ENCODE measurements around the gene RB1.

The RB1 gene
- total RNA-seq, result 42.5 to 138 (median 91.1) reads per million in 18 experiments

DNA sequence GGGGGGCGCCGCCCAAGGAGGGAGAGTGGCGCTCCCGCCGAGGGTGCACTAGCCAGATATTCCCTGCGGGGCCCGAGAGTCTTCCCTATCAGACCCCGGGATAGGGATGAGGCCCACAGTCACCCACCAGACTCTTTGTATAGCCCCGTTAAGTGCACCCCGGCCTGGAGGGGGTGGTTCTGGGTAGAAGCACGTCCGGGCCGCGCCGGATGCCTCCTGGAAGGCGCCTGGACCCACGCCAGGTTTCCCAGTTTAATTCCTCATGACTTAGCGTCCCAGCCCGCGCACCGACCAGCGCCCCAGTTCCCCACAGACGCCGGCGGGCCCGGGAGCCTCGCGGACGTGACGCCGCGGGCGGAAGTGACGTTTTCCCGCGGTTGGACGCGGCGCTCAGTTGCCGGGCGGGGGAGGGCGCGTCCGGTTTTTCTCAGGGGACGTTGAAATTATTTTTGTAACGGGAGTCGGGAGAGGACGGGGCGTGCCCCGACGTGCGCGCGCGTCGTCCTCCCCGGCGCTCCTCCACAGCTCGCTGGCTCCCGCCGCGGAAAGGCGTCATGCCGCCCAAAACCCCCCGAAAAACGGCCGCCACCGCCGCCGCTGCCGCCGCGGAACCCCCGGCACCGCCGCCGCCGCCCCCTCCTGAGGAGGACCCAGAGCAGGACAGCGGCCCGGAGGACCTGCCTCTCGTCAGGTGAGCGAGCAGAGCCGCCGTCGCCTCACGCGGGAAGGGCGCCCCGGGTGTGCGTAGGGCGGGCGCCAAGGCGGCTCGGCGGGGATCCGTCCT is at the start of gene RB1:
TSS of gene RB1 (plus strand) at position 393 of the 784 bp plus-strand sequence. CDS start at position 555, 162 bp downstream.
- DNase-seq, result peak; percentile 96 to 97

DNA sequence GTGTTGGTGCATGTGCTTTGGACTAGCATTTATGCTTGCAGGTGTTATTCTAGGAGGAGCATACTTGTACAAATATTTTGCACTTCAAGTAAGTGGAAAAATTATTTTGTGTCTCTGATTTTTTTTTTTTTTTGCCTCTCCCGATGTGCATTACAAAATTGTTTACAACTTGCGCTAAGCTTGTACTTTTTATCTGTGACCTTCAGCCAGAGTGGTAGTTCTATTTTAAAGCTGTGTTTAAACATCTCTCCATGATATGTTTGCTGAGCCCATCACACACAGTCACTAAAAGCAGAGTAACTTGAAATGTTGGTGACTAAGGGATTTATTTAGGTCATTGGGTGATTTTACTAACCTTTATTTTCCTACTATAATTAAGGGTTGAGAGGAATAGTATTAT is 49.7 kb upstream of the RB1 start:
- no peak for DNase-seq

DNA sequence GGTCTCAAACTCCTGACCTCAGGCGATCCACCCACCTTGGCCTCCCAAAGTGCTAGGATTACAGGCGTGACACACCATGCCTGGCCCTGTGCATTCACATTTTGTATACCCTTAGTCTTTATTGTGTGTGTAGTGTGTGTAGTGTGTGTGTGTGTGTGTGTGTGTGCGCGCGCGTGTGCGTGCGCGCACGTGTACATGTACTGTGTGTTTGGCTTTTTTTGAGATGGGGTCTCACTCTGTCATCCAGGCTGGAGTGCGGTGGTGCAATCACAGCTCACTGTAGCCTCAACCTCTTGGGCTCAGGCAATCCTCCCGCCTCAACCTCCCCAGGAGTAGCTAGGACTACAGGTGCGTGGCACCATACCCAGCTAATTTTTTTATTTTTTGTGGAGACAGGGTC is 48.5 kb upstream of the RB1 start:
- DNase-seq, result no peak

DNA sequence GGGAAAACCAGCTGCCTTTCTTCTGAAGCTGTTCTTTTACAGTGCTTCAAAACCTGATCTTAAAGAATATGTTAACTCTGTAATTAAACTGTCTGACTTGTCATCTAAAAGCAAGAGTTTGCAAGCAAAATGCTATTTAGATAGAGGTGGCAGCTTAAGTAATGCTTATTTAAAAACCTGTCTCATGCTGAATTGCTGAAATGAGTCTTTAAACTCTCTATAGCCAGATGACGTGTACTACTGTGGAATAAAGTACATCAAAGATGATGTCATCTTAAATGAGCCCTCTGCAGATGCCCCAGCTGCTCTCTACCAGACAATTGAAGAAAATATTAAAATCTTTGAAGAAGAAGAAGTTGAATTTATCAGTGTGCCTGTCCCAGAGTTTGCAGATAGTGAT is 47.6 kb upstream of the RB1 start:
- no peak for DNase-seq

DNA sequence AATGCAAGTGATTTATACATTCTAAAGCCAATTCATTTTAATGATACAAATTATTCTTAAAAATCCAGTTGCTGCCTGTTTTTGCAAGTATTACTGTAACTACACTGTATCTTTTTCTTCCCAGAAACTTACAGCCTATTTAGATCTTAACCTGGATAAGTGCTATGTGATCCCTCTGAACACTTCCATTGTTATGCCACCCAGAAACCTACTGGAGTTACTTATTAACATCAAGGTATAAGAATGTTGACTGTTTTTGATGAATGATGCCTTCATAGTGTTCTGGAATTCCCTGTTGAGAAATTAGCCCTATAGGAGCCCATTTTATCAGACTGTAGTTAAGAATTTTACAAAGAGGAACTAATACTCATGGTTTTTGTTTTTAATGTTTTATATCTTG is 45.5 kb upstream of the RB1 start:
- no peak for DNase-seq

DNA sequence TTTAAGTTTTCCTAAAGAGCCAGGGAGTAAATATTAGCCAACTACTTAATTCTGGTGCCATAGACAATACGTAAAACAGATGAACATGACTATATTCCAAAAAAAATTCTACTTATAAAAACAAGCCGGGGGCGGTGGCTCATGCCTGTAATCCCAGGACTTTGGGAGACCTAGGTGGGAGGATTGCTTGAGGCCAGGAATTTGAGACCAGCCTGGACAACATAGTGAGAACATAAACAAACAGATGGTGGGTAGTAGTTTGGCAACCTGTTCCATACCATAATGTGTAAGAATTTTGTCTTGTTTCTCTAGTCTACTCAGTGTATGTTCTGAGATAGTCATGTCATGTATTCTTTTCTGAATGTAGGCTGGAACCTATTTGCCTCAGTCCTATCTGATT is 45.1 kb upstream of the RB1 start:
- no peak for DNase-seq

DNA sequence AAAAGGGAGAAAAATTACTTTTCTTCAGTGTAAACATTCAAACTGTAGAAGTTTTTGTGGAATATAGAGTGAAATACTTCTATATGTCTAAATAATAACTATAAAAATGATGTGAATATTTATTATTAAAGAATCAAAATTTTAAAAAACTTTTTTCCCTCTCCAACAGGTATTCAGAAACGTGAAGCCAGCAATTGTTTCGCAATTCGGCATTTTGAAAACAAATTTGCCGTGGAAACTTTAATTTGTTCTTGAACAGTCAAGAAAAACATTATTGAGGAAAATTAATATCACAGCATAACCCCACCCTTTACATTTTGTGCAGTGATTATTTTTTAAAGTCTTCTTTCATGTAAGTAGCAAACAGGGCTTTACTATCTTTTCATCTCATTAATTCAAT is 42.6 kb upstream of the RB1 start:
- no peak for DNase-seq

DNA sequence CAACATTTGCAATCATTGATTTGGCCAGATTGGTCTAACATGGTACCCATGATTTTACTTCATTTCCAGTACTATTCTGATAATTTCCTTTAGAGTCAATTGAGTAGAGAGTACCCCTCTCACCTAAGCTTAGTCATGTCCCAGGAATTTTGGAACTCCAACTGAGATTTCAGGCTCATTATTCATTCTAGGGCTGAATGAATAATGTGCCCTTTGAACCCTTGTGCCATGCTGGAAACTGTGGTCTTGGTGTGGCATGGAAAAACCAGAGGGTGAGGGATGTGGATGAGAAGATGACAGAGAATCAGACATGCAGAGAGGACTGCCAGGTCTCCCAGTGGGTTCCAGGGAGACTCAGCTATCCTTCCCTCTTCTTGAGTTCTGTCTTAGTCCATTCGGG is 40.4 kb upstream of the RB1 start:
- DNase-seq, result no peak

DNA sequence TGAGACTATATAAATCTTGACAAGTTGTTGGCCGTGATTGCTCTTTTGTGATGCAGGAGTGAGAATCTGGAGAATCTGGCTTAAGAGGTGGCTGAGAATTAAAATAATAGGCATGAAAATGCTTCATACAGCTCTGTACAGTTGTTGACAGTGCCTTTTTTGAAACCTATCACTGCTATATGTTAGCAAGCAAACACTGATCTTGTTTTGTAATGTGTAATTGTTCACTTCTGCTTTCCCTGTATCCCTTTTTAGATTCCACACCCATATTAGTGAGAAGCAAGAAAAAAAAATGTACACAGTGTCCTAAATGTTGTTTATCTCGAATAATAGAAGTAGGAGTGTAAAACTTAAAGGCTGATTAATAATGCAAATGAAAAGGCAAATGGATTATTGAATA is 39.5 kb upstream of the RB1 start:
- DNase-seq, result peak; percentile 27 to 59

DNA sequence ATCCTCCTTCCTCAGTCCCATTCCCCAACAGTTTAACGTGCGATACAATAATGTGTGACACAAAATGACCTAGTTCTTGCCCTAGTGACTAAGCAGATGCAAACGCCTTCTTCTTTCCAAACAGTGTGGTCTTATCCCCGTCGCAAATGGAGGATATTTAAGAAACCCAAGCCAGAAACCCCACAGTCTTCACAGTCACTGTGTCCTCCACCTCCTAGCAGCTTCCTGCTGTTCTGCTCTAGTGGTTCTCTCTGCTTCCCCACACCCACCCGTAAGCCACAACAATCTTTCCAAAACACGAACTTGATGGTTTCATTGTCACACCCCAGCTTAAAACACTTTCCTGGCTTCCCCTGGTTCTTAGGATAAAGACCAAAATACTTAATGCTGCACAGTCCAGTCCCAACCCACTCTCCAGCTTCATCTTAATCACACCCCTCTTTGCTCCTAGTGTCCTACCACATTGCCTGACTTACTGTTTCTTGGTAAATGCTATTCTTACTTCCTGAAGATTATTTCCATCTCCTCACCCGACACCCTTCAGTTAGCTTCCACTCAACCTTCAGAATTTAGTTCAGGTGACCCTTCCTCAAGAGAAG is 38.2 kb upstream of the RB1 start:
- DNase-seq, result peak; percentile 73 to 84

DNA sequence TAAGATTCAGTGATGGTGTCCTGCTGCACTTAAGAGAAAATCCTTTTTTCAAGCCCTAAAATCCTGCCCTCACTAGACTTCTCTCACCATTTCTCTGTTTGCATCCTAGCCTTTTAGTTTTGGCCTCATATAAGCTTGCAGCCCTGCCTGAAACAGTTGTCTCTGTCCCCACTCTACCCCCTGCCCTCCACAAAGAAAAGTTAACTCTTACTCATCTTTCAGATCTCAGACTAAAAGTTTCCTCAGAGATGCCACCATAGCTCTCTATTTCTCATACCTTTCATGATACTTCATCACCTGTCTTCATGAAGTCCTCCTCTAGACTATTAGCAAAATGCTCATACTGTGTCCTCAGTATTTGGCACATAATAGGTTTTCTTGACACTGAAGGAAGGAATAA is 37.4 kb upstream of the RB1 start:
- DNase-seq, result no peak

DNA sequence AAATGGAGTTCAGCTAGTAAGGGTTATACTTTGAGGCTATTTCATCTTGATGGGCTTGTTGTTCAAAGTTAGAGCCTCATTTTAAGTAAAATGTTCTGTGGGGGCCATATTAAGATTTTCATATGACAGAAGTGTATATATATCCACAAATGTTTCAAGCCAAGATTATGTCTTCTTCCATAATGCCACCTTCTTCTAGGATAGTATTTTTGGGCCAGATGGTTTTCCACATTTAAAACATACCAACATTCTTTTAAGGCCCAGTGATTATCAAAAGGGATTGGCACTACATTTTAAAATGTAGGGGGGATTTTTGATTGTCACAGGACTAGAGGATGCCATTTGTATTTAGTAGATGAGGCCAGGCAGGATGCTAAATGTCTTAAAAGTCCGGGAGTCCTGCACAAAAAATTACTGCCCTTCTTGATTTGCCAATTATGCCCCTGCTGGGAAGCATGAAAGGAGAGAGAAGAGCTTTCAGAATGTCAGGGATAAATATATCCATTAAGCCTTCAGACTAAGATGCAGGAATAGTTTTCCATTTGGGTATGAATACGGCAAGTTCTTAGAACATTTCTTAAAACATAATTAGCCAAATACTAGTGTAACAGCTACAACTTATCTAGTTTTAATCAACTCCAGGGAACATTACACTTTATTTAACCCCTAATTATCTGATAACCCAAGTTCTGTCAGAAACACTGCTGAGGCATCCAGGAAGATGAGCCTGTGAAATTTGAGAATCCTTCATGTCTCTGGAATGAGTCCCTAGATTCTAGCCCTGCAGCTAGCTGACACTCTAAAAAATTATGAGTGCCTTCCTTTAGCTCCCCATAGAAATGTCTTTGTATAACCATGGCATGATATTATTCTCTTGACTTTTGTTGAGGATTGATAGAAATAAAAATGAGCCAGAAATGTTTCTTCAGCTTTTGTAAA is 36.6 kb upstream of the RB1 start:
- no peak for DNase-seq

DNA sequence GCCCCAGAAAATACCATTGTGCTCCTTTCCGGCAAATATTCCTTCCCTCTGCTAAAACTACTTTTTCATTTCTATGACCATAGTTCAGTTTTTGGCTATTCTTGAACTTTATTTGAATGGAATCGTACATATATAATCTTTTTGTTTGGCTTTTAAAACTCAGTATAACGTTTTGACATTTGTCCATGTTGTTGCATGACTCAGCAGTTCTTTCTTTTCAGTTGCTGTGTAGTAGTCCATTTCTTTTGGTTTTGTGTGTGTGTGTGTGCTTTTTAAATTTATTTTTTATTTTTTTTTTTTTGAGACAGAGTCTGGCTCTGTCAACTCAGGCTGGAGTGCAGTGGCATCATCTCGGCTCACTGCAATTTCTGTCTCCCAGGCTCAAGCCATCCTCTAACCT is 35.5 kb upstream of the RB1 start:
- DNase-seq, result no peak

DNA sequence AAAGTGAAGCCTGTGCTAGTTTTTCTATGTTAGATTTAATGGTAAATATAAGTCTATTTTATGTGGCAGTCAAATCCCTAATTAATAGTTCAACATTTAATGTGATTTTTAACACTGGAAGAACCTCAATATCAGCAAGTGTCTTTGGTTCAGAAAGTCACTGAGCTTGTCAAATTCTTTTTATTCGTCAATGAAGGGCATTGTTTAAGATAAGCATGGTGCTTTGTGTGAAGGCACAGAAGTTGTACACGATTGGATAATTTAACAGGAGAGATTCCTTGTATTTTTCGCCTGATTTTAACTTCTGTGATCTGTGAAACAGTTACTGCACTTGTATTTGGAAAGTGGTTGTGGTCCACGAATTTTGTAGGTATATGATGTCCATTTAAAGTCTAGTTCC is 30.2 kb upstream of the RB1 start:
- DNase-seq, result no peak

DNA sequence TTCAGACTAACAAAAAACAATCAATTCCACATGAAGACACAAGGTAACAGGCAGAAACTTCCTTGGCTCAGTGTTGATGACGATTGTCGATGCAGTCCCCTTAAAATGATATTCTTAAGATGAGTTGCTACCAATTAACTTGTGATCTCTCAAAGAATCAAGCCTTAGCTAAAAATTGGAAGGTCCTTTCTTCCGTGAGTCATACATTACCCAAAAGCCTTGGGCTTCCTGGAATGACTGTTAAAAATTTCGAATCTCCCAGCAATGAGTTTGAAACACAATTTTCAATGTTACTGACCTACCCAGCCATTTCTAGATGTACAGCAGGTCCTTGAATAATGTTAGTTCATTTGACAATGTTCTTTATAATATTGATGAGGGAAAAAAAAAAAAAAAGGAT is 28.0 kb upstream of the RB1 start:
- DNase-seq, result no peak

DNA sequence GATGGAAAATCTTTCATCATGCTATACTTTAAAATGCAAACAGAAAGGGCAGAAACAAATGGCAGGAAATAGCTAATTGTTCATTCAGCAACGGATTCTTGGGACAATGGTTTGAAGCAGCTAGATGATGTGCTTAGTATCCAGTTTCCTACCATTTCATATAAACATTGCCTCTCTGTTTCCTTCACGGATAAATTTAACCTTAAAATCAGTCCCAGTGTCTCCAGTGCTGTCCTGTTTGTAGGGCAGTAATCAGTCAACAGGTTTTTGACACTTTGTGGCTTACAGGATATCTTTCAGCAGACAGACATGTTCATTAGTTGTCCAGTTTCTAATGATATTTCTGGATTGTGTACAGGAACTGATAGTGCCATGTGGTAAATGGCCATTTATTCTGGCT is 24.7 kb upstream of the RB1 start:
- no peak for DNase-seq

DNA sequence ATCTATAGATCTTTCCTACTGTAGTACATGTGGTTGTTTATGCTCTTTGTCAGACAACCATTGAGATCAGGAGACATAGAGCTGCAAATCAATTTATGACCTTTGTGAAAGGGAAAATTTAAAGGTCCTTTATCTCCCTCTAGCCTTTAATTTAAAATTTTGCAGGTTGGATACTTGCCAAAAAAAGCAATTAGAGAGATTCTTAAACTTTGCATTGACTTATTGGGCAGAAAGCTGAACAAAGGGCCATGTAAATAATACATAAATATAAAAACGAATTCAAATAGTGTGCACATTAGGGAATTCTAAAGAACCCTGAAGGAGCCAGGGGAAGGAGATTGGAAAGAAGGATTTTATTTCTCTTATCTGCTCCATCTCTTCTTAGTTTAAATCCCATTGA is 22.0 kb upstream of the RB1 start:
- DNase-seq, result no peak

DNA sequence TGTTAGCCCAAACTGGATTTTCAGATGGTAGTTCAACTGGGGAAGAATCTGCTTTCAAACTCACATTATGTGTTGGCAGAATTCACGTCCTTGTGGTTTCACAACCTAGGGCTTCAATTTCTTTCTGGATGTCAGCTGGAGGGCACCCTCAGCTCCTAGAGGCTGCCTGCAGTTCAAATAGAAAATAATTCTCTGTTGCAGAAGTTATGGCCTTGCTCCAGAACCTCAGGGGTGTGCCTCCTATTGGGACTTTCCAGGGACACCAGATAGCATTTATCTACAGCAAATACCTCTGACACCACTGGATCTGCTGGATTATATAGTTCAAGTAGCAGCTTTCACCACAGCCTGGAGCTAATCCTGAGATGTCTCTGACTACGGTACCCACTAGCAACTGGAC is 11.8 kb upstream of the RB1 start:
- no peak for DNase-seq

DNA sequence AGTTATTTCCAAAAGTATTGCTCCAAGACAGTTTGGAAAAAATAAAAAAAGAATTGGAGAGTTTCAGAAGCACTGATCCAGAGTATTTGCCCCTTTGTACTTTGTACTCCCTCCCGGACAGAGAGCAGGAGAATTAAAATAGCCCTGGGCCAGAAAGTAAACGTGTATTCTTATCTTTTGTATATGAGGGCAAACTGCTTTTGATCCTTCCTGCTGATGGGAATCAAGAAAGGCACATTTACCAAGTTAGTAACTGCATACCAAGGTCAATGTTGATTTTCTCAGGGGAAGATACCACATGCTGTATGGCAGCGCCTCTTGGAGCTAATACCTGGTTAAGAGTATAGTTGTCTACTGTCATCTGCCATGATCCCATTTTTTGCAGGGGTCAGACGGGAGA is 10.9 kb upstream of the RB1 start:
- DNase-seq, result no peak

DNA sequence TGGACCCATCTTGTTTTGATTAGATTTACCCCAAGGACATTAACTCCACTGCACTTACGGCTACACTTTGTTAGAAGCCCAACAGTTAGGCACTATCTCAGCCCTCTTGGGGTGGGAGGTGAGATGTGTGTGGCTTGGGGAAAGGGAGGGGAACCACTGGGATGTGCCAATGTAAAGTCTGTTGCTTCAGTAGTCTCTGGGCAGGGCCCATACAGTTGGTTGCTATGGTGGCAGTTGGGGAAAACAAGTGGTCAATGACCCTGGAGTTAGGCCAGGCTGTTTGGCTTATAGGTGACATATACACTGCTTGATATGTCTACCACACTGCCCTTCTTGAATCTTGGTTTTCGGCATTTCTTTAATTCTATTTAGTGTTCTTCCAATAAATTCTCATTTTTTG is 8.9 kb upstream of the RB1 start:
- DNase-seq, result no peak

DNA sequence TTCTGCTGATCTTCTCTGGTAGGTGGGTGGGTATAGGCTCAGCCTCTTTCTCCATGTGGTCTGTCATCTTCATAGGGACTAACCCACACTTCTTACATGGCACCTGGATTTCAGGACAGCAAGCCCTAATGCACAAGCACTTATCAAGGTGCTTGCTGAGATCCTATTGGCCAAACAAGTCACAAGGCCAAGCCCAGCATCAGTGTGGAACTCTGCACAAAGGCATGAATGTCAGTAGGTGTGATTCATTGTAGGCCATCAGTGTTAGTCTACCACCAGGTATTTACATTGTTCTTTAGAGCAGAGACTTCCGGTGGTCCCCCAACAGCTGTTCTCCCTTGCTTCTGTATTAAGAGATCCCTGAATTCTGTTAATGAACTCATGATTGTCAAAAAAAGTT is 8.3 kb upstream of the RB1 start:
- no peak for DNase-seq

DNA sequence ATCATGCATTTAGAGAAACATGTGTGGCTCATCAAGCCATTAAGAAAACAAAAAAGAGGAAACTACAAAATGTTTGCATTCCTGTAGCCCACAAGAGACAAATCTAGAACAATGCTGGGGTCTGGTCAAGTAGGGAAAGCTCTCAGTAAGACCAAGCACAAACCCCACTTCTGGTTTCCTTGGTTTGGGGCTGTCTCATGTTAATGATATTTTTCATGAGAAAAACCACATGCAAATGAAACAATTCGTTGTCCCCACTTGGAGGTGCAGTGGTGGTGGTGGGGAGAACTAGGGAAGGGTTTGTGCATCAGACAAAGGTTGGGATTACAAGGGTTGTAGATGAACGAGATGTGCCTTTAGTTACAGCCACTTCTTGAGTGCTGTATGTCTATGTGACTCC is 7.0 kb upstream of the RB1 start:
- no peak for DNase-seq

DNA sequence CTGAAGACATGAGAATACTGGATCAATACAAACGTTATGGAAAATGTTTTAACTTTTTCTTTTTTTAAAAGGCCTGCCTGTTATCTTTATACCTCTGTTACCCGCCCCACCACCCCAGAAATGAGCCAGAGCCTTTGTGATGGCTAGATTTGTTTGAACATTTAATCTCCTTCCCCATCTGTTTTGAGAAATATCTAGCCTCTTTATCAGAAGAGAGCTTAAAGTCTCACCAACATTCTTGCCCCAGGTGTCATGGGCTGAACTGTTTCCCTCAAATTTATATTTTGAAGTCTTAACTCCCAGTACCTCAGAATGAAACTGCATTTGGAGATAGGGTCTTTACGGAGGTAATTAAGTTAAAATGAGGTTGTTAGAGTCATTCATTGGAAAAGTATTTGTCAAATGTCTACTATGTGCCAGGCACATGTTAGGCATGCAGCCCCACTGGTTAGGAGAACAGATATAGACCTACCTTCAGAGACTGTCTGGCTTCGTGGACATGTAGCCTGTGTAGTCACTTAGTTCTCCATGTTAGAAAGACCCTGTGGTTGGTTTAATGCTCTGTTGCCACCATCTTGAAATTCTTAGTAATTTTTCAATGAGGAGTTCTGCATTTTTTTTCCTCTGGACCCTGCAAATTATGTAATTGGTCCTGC is 6.3 kb upstream of the RB1 start:
- DNase-seq, result no peak

Measured in inflammatory macrophage (primary cell).